Muscle layer of duodenum (tissue), 2 donors: ENCODE measurements around the gene CLCNKA.
"Not testable (repeated sequence)": the region's sequence is repeated elsewhere in the genome, so short reads cannot be mapped to it uniquely, and the experiment has no call there.

Source experiments
- H3K27ac ChIP-seq: one replicate; pipeline ENCODE4 v1.7.0; 2013; ENCODE audit warnings: mild to moderate bottlenecking, low read length
- H3K27me3 ChIP-seq: one replicate; pipeline ENCODE4 v1.7.0; 2013; ENCODE audit warnings: low read depth, mild to moderate bottlenecking, control low read depth, low read length
- H3K36me3 ChIP-seq, 2 donors: one replicate each; pipeline ENCODE4 v1.7.0; 2013; ENCODE audit warnings: low read length in 2 of 2, control low read depth in 1 of 2, mild to moderate bottlenecking in 1 of 2; ENCODE audit not compliant: insufficient read depth in 2 of 2, control insufficient read depth in 1 of 2
- H3K4me1 ChIP-seq, 2 donors: one replicate each; pipeline ENCODE4 v1.7.0; 2013; ENCODE audit warnings: low read length in 2 of 2, mild to moderate bottlenecking in 2 of 2, control low read depth in 1 of 2, moderate library complexity in 1 of 2; ENCODE audit not compliant: insufficient read depth in 2 of 2, control insufficient read depth in 1 of 2
- H3K4me3 ChIP-seq, 2 donors: one replicate each; pipeline ENCODE4 v1.7.0; 2013; ENCODE audit warnings: low read length in 2 of 2, low read depth in 1 of 2, mild to moderate bottlenecking in 1 of 2
- H3K9me3 ChIP-seq, 2 donors: one replicate each; pipeline ENCODE4 v1.7.0; 2013; ENCODE audit warnings: low read length in 2 of 2, control low read depth in 1 of 2, mild to moderate bottlenecking in 1 of 2; ENCODE audit not compliant: control insufficient read depth in 1 of 2
- donor health status: healthy.

The CLCNKA gene

DNA sequence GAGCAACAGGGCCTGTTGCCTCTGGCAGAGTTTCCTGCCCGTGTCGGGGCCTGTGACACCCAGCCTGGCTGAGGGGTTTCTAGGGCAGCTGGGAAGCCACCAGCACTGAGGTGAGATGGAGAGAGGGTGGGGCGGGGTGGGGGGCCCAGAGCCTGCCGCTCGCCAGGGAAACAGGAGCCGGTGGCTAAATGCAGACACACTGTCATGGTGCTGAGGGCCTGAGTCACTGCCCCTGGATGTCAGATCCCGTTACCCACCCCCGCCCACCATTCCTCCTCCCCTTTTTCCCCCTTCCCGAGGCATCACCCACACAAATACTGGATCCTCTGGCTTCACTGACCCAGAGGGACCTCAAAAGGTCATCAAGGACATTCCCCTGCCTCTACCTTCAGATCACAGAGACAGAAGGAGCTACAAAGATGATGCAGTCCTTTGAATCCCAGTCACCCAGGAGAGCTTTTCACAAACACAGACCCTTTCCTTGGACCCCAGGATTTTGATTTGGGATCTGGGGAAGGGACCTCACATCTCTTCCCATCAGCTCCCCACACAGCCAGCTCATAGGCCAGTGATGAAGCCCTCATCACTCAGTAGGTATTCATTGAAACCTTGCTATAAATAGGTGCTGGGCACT is 2.1 kb upstream of the CLCNKA start:
- Histone ChIP-seq H3K4me1 (peaks cover 5 to 38% of the 10 kb centered on the region in 2 donors), H3K27me3 (no peaks in the 10 kb centered on the region), H3K9me3 (no peaks in the 10 kb centered on the region), H3K4me3 (peak overlapping the region in 1 of 2 donors; percentile 73), H3K27ac (peak overlapping the region; percentile 91), H3K36me3 (no peaks in the 10 kb centered on the region)

DNA sequence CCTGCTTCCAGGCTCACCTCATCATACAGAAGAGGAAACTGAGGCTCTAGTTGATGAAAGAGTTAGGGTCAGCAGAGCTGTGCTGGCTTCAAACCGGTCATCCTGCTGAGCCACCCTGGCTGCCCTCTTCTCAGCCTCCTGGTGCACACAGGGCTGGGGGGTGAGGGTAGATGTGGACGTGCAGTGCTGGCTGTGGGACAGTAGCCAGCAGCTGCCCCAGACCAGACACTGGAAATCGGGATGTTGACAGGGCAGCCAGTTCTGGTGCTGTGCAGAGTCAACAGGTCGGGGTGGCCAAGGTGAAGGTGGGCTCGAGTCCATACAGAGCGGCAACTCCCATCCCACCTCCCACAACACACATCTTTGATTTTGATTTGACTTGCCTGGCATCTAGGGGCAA is 1.5 kb upstream of the CLCNKA start:
- no peaks in the 10 kb centered on the region for H3K36me3 ChIP-seq
- no peaks in the 10 kb centered on the region for H3K9me3 ChIP-seq
- H3K4me3 ChIP-seq, result peak overlapping the region in 1 of 2 donors; percentile 6
- no peaks in the 10 kb centered on the region for H3K27me3 ChIP-seq
- peak overlapping the region; percentile 91 for H3K27ac ChIP-seq
- peaks cover 0 to 37% of the 10 kb centered on the region in 2 donors for H3K4me1 ChIP-seq

DNA sequence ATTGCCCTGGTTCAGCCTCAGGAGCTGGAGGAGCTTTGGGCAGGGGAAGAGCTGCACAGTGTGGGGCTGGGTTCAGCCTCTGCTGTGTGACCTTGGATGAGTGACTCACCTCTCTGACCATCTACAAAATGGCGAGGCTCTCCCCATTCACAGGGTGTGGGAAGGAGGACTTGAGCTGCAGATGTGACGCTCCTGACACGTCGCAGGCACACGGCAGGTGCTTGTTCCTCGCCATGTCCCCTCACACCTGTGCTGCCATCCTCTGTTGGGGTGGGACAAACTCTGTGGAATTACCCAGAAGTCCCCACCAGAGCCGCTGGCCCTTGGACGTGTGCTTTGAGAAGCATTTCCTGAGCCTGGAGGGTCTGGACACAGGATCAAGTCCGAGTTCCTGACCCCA is 958 bp upstream of the CLCNKA start:
- H3K4me3 ChIP-seq, H3K9me3 ChIP-seq, H3K36me3 ChIP-seq, H3K27ac ChIP-seq, H3K27me3 ChIP-seq: not testable (repeated sequence)
- H3K4me1 ChIP-seq, result peaks cover 0 to 37% of the 10 kb centered on the region in 2 donors

DNA sequence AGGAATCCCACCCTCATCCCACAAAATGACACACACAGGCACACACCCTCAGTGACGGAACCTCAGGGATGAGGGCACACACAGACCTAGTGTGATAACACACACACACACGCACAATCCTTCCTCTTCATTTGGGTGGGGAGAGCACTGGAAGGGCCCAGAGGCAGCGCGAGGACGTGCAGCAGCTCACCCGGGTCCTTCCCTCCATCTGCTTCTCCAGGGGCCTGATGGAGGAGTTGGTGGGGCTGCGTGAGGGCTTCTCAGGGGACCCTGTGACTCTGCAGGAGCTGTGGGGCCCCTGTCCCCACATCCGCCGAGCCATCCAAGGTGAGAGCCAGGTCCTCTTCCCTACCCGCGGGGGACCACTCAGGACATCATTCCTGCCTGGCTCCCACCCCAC is 557 bp downstream of the CLCNKA start:
- no peak overlapping the region for H3K27ac ChIP-seq

DNA sequence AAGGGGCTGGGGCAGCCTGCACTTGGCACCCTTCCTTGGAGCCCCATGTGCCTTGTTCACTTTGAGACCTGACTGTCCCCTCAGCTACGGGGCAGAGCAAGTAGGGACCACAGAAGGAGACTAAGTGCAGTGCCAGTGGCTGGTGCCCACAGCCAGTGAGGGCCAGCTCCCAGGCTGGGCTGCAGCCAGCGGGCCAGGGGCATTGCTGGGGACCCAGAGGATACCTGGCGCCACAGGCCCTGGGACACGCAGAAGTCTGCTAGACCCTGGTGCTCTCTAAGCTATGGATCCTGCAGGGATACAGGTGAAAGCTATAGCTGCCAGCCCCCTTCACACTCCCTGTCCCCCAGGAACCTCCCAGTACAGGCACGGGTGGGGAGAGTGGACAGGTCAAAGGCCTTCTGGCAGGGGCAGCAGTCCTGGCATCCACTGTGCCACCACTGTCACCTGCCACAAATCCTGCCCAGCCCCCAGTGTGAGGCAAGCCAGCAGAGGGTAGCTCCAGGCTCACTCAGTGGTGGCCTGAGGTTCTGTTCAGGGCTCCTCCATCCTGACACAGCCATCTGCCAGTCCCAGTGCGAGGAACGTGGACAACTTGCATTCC is 1.3 kb downstream of the CLCNKA start:
- Histone ChIP-seq H3K27me3 (no peaks in the 10 kb centered on the region), H3K27ac (no peak overlapping the region), H3K4me1 (peaks cover 0 to 37% of the 10 kb centered on the region in 2 donors), H3K9me3 (no peaks in the 10 kb centered on the region), H3K36me3 (no peaks in the 10 kb centered on the region), H3K4me3 (no peak overlapping the region)

More for the DNA sequence above, 557 bp downstream of the CLCNKA start:
- peaks cover 0 to 39% of the 10 kb centered on the region in 2 donors for H3K4me1 ChIP-seq
- H3K9me3 ChIP-seq, result no peaks in the 10 kb centered on the region
- no peaks in the 10 kb centered on the region for H3K27me3 ChIP-seq
- H3K36me3 ChIP-seq, result no peaks in the 10 kb centered on the region
- no peak overlapping the region for H3K4me3 ChIP-seq

DNA sequence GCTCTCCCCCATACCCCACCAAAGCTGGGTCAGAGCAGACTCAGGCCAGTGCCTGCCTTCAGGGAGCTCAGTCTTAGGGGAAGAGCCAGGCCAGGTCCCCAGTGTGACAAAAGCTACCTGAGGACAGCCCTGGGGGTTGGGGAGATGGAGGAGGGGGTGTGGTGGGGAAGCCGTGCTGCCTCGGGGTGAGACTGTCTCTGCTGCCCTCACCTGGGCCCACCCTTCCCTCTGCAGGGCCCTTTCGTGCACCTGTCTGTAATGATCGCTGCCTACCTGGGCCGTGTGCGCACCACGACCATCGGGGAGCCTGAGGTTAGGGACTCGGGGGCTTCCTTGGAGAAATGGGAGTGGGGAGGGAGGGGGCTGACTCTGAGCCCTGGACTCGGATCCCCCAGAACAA is 4.5 kb downstream of the CLCNKA start:
- H3K9me3 ChIP-seq, H3K27ac ChIP-seq, H3K36me3 ChIP-seq, H3K27me3 ChIP-seq: not testable (repeated sequence)
- Histone ChIP-seq H3K4me1 (peaks cover 0 to 14% of the 10 kb centered on the region in 2 donors), H3K4me3 (peak overlapping the region in 1 of 2 donors; percentile 33)

DNA sequence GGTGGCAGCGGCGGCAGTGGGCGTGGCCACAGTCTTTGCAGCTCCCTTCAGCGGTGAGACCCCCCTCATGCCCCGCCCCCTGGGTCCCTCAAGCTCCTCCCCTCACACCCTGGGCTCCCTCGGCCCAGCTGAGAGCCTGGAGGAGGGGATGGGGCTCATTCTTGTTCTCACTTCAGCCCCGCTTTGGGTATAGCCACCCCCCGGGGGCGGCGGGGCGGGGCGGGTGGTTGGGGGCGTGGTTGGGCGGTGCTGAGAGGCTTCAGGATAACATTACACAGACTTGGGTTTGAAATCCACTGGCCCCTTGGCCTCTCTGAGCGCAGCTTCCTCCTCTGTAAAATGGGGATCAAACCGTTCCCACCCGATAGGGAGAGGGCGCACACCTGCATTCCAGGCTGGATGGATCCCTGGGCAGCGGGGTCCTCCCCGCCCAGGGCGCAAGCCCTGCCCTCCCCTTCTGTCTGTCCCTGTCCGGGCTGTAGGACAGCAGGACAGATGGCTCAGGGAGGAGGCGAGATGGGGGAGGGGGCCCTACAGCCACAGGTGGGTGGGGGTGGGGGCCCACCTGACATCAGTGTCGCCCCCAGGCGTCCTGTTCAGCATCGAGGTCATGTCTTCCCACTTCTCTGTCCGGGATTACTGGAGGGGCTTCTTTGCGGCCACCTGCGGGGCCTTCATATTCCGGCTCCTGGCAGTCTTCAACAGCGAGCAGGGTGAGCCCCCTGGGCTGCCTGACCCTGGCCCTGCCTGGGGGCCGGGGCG is 5.1 kb downstream of the CLCNKA start:
- no peaks in the 10 kb centered on the region for H3K9me3 ChIP-seq
- peak overlapping the region in 1 of 2 donors; percentile 33 for H3K4me3 ChIP-seq
- H3K36me3 ChIP-seq, result no peaks in the 10 kb centered on the region
- no peaks in the 10 kb centered on the region for H3K27me3 ChIP-seq
- peaks cover 0 to 10% of the 10 kb centered on the region in 2 donors for H3K4me1 ChIP-seq
- H3K27ac ChIP-seq, result no peak overlapping the region

DNA sequence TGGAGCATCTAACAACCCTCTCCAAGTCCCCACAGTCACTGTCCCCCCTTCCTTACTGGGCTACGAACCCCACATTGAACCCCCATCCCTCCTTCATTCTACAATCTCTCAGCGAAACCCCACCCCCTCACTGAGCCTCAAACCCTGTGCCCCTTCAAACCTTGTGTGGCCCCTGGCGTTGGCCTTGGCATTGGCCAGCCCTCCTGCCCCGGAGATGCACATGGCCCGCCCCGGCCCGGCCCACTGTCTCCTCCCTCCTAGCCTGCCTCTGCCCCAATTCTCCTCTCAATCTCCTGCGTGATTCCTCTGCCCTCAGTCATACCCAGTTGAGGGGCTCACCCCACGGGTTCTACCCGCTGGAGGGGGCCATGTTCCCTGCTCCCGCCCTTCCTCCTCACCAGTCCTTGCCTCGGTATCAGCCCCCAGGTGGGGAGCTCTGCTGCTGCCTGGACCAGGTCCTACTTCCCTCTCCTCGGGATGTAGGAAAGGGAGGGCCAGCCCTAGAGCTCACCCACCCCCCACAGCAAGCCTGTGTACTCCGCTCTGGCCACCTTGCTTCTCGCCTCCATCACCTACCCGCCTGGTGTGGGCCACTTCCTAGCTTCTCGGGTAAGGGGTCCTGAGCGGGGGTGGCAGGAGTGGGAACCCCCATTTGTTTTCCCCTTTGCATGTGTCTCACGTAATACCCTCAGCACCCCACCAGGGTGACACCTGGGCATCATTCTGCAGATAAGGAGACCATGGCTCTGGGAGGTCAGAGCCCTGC is 6.6 kb downstream of the CLCNKA start:
- no peaks in the 10 kb centered on the region for H3K27me3 ChIP-seq
- H3K9me3 ChIP-seq, result no peaks in the 10 kb centered on the region
- H3K4me3 ChIP-seq, result no peak overlapping the region
- H3K36me3 ChIP-seq, result no peaks in the 10 kb centered on the region
- H3K4me1 ChIP-seq, result peaks cover 0 to 14% of the 10 kb centered on the region in 2 donors
- H3K27ac ChIP-seq, result no peak overlapping the region

DNA sequence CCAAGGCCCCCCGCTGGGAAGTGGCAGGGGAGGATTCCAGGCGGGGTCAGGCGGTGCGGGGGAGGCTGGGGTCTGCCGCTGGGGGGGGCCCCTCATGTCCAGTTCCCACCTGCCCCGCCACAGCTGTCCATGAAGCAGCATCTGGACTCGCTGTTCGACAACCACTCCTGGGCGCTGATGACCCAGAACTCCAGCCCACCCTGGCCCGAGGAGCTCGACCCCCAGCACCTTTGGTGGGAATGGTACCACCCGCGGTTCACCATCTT is 7.1 kb downstream of the CLCNKA start:
- H3K36me3 ChIP-seq, H3K27me3 ChIP-seq, H3K27ac ChIP-seq, H3K4me3 ChIP-seq, H3K9me3 ChIP-seq: not testable (repeated sequence)
- H3K4me1 ChIP-seq, result peaks cover 0 to 14% of the 10 kb centered on the region in 2 donors

DNA sequence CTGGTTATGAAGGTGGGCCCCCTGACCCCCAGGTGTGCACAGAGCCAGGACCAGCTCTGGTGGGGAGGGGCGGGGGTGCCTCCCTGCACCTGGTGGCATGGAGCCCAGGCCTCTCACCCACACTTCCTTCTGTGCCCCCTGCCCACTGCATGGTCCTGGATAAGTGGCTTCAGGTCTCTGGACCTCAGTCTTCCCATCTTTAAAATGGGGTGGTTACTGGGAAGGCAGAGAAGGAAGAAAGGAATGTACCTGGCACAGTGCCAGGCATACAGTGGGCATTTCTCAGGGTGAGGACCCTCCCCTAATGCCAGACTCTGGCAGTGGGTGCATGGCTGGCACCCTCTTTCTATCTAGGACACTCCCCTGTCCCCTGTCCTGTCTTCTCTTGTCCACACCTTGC is 7.5 kb downstream of the CLCNKA start:
- Histone ChIP-seq H3K4me3 (no peak overlapping the region), H3K27me3 (no peaks in the 10 kb centered on the region), H3K27ac (no peak overlapping the region), H3K36me3 (no peaks in the 10 kb centered on the region), H3K9me3 (no peaks in the 10 kb centered on the region), H3K4me1 (peaks cover 0 to 14% of the 10 kb centered on the region in 2 donors)

DNA sequence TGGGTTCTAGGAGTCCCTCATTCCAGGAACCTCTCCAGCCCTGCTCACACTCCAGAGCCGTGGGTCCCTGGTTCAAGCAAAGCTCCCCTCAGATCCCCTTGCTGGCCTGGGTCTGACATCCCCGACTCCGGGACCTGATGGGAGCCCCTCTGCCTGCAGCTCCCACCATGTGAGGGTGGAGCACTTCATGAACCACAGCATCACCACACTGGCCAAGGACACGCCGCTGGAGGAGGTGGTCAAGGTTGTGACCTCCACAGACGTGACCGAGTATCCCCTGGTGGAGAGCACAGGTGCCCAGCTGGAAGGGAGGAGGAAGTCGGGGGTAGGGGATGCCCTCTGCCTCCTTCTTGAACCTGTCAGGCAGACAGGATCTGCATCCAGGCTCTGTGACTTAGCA is 9.7 kb downstream of the CLCNKA start:
- no peak overlapping the region for H3K27ac ChIP-seq

More for the DNA sequence above, 9.7 kb downstream of the CLCNKA start:
- no peak overlapping the region for H3K4me3 ChIP-seq
- peaks cover 0 to 14% of the 10 kb centered on the region in 2 donors for H3K4me1 ChIP-seq
- no peaks in the 10 kb centered on the region for H3K36me3 ChIP-seq
- no peaks in the 10 kb centered on the region for H3K9me3 ChIP-seq
- H3K27me3 ChIP-seq, result no peaks in the 10 kb centered on the region
